Esophagus squamous epithelium (tissue), 5 donors: ENCODE measurements around the gene SLC30A7. TPM values are rescaled to one million over a fixed set of nuclear protein-coding genes. Genes with fewer than 3 reads are reported as not detected.

Experiments
- DNase-seq: peaks from one replicate; lab custom pipeline; 2025; lab: John Stamatoyannopoulos, UW
- H3K27ac ChIP-seq, 4 donors: fragments of 200-600 bp; sonication (generic); one replicate each; pipeline ENCODE4 v1.5.1; 2016 to 2019; ENCODE audit warnings: mild to moderate bottlenecking in 1 of 4
- H3K27me3 ChIP-seq, 4 donors: fragments of 200-600 bp; sonication (generic); 1 replicate in 3 of 4; 2 replicates in 1 of 4; pipeline versions ENCODE4 v1.5.1 to v1.6.0; 2017 to 2021; ENCODE audit warnings: antibody characterized with exemption in 1 of 4
- H3K36me3 ChIP-seq, 3 donors: fragments of 200-600 bp; sonication (generic); one replicate each; pipeline ENCODE4 v1.5.1; 2016 to 2019
- H3K4me1 ChIP-seq, 3 donors: fragments of 200-600 bp; sonication (generic); one replicate each; pipeline ENCODE4 v1.5.1; 2017 to 2019
- H3K4me3 ChIP-seq, 4 donors: fragments of 200-600 bp; sonication (generic); 1 replicate in 3 of 4; 2 replicates in 1 of 4; pipeline ENCODE4 v1.5.1; 2016 to 2019; ENCODE audit warnings: mild to moderate bottlenecking in 2 of 4, moderate library complexity in 1 of 4
- H3K9me3 ChIP-seq, 3 donors: fragments of 200-600 bp; sonication (generic); one replicate each; pipeline ENCODE4 v1.5.1; 2016 to 2019
- POLR2A ChIP-seq, 4 donors: fragments of 450-650 bp; IDR thresholded peaks; one replicate each; pipeline ENCODE4 v1.6.1; 2017; ENCODE audit warnings: antibody characterized with exemption in 4 of 4, mild to moderate bottlenecking in 4 of 4, moderate library complexity in 3 of 4
- WGBS, 2 donors: methylation state at CpG; one replicate each; pipeline ENCODE4 v1.1.5; 2018; 5-methylcytosine and 5-hydroxymethylcytosine counted together
- intact Hi-C: fragments of 100-400 bp; cut with DNase I; formaldehyde crosslinking; loops from one replicate; pipeline ENCODE4 v1.15.0; 2022
- total RNA-seq, 4 donors: library from RNA; depleted of rRNA; stranded (reverse); fragments of >200 nt; gene quantifications; one replicate each; pipeline ENCODE4 v1.1.0, GENCODE V29; 2016
- TF ChIP-seq, protein P1 (sequence below), 6 experiments: fragments of 450-650 bp in 4 of 6; fragments of 200-600 bp in 2 of 6; sonication (generic) in 2 of 6; IDR thresholded peaks; one replicate each; pipeline ENCODE4 v1.5.1; 2016 to 2019; ENCODE audit warnings: antibody characterized with exemption in 6 of 6, mild to moderate bottlenecking in 4 of 6, moderate library complexity in 4 of 6
- donor health status: DM: yes; HTN: yes; CAD: no.

The SLC30A7 gene
- total RNA-seq, 4 donors from 2014 or later, result 9.0 to 22.1 (median 16.5) TPM

DNA sequence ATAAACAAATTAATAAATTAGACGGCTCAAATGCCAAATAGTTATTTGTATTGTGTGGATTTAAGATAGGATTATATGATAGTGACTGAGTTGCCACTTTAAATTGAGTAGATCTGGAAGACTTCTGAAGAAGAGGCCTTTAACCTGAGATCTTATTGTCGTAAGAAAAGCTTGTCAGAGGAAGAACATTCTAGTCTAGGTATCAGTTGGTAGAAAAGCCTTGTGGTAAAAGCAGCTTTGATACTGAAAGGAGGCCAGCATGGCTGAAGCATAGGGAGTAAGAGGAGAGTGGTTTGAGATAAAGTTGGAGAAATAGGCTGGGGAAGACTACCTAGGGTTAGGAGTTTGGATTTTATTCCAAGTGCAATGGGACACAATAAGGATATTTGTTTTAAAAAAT is 29.1 kb downstream of the SLC30A7 start:
- Histone ChIP-seq H3K27ac (no peak overlapping the region), H3K27me3 (no peaks in the 10 kb centered on the region), H3K36me3 (peaks cover 0 to 30% (median 0%) of the 10 kb centered on the region in 3 donors), H3K4me1 (peaks cover 0 to 12% (median 0%) of the 10 kb centered on the region in 3 donors), H3K9me3 (no peaks in the 10 kb centered on the region), H3K4me3 (no peak overlapping the region)
- intact Hi-C loops, result loop anchor here (5.0 kb wide), 2 partner anchors 312 to 357 kb away; partner anchors contain the start of gene S1PR1
- DNase-seq, result no peak
- TF ChIP-seq, protein P1, sequence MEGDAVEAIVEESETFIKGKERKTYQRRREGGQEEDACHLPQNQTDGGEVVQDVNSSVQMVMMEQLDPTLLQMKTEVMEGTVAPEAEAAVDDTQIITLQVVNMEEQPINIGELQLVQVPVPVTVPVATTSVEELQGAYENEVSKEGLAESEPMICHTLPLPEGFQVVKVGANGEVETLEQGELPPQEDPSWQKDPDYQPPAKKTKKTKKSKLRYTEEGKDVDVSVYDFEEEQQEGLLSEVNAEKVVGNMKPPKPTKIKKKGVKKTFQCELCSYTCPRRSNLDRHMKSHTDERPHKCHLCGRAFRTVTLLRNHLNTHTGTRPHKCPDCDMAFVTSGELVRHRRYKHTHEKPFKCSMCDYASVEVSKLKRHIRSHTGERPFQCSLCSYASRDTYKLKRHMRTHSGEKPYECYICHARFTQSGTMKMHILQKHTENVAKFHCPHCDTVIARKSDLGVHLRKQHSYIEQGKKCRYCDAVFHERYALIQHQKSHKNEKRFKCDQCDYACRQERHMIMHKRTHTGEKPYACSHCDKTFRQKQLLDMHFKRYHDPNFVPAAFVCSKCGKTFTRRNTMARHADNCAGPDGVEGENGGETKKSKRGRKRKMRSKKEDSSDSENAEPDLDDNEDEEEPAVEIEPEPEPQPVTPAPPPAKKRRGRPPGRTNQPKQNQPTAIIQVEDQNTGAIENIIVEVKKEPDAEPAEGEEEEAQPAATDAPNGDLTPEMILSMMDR (IDR thresholded peaks at IDR 0.05), result no peak
- no peak for TF ChIP-seq POLR2A (IDR thresholded peaks at IDR 0.05)
- 89 to 90% methylated on average over 2 of the region's 2 CpGs for WGBS, 2 donors

DNA sequence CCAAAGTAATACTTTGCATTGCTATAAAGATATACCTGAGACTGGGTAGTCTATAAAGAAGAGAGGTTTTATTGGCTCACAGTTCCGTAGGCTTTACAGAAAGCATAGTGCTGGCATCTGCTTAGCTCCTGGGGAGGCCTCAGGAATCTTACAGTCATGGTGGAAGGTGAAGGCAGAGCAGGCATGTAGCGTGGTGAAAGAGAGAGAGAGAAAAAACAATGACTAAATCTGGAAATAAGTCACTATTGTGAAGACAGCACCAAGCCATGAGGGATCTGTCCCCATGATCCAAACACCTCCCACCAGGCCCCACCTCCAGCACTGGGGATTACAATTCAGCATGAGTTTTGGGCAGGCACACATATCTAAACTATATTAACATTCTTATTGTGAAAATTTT is 30.4 kb downstream of the SLC30A7 start:
- Histone ChIP-seq H3K27me3 (no peaks in the 10 kb centered on the region), H3K4me3 (no peak overlapping the region), H3K9me3 (no peaks in the 10 kb centered on the region), H3K27ac (no peak overlapping the region), H3K36me3 (peaks cover 0 to 36% (median 0%) of the 10 kb centered on the region in 3 donors), H3K4me1 (peaks cover 0 to 12% (median 0%) of the 10 kb centered on the region in 3 donors)
- TF ChIP-seq, protein P1 (IDR thresholded peaks at IDR 0.05), result no peak
- TF ChIP-seq POLR2A (IDR thresholded peaks at IDR 0.05), result no peak
- intact Hi-C loops, result loop anchor here (5.0 kb wide), 1 partner anchor 356 kb away; no protein-coding TSS in a partner anchor
- no peak for DNase-seq
- 94 to 100% methylated on average over 2 of the region's 2 CpGs for WGBS, 2 donors

DNA sequence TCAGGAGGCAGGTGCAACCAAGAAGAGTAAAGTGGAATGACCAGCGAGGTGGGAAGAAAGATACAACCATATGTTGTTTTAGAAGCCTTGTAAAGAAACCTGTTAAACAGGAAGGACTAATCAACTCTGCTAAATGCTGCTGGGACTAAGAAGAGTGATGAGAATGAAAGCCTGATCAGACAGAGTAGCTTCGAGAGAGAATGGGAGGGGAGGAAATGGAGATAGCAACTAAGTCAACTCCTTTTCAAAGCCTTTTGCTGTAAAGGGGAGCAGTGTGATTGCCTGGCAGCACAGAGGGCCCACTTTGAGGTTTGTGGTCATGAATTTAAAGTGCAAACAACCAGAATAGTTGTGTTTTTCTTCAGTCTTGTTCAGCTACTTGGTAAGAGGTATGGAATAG is 31.4 kb downstream of the SLC30A7 start:
- no peaks in the 10 kb centered on the region for H3K27me3 ChIP-seq
- no peaks in the 10 kb centered on the region for H3K9me3 ChIP-seq
- DNase-seq, result no peak
- peaks cover 0 to 12% (median 0%) of the 10 kb centered on the region in 3 donors for H3K4me1 ChIP-seq
- TF ChIP-seq, protein P1 (IDR thresholded peaks at IDR 0.05), result no peak
- no peak for TF ChIP-seq POLR2A (IDR thresholded peaks at IDR 0.05)
- WGBS, 2 donors, result 35 to 42% methylated on average over 2 of the region's 2 CpGs
- no peak overlapping the region for H3K4me3 ChIP-seq
- intact Hi-C loops, result loop anchor here (5.0 kb wide), 1 partner anchor 355 kb away; no protein-coding TSS in a partner anchor
- H3K36me3 ChIP-seq, result peaks cover 0 to 29% (median 0%) of the 10 kb centered on the region in 3 donors
- H3K27ac ChIP-seq, result peak overlapping the region in 2 of 4 donors; percentile 13 to 17

DNA sequence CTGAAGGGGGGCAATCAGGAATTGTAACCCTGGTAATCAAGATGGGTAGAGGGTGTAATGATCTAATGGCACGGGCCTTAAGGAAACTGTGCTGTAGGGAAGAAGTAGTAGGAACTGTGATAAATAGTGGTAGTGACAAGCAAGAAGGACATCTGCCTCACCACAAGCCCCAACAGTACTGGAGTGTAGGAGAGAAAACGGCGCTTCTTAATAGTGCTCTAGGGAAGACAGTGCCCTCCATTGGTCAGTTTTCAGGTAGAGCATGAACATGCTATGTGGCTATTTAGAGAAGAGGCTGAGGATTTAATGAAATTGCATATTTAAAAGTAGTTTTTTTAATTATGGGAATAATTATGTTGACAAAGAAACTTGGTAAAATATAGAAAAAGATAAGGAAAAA is 32.2 kb downstream of the SLC30A7 start:
- H3K27me3 ChIP-seq, result no peaks in the 10 kb centered on the region
- no peak overlapping the region for H3K27ac ChIP-seq
- H3K9me3 ChIP-seq, result no peaks in the 10 kb centered on the region
- H3K4me1 ChIP-seq, result peaks cover 0 to 12% (median 0%) of the 10 kb centered on the region in 3 donors
- intact Hi-C loops, result loop anchor here (5.0 kb wide), 1 partner anchor 354 kb away; no protein-coding TSS in a partner anchor
- H3K4me3 ChIP-seq, result no peak overlapping the region
- peaks cover 0 to 31% (median 0%) of the 10 kb centered on the region in 3 donors for H3K36me3 ChIP-seq
- 86 to 95% methylated on average over 3 of the region's 3 CpGs for WGBS, 2 donors
- TF ChIP-seq, protein P1 (IDR thresholded peaks at IDR 0.05), result no peak
- TF ChIP-seq POLR2A (IDR thresholded peaks at IDR 0.05), result no peak
- no peak for DNase-seq

DNA sequence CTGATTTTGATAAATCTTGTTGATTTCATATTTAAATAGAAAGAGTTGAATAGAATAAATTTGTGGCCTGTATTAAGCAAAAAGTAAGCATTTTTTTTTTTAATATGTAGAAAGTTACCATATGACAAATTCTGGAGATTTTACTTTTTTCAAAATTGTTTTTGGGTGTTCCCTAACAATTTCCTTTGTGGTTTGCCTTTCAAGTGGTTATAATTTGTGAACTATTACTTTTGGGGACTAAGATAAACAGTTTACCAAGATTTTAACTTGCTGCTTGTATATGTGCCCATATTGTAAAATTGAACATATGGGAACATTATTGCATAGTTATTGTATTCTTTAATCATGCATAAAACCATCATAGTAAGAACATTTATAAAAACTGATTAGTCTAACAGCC is 34.6 kb downstream of the SLC30A7 start:
- peaks cover 0 to 12% (median 0%) of the 10 kb centered on the region in 3 donors for H3K4me1 ChIP-seq
- intact Hi-C loops, result no loop called here
- H3K36me3 ChIP-seq, result peaks cover 0 to 37% (median 0%) of the 10 kb centered on the region in 3 donors
- no peaks in the 10 kb centered on the region for H3K9me3 ChIP-seq
- H3K4me3 ChIP-seq, result no peak overlapping the region
- H3K27ac ChIP-seq, result no peak overlapping the region
- no peak for DNase-seq
- no peaks in the 10 kb centered on the region for H3K27me3 ChIP-seq
- TF ChIP-seq, protein P1 (IDR thresholded peaks at IDR 0.05), result no peak
- TF ChIP-seq POLR2A (IDR thresholded peaks at IDR 0.05), result no peak
